Left cardiac atrium (tissue), 4 donors: Measurements from ENCODE around the gene MRPL34. TPM values are rescaled to one million over a fixed set of nuclear protein-coding genes. Genes with fewer than 3 reads are reported as not detected.

Experiments used
- ATAC-seq, 2 donors: fragments of 200-7000 bp; cut with Tn5 transposase; one replicate each; pipeline ENCODE4 v1.9.1; 2020; ENCODE audit warnings: mild to moderate bottlenecking in 2 of 2, moderate library complexity in 2 of 2
- DNase-seq: peaks from one replicate; pipeline ENCODE4 v3.0.0-alpha.2; 2020
- intact Hi-C, 2 donors: fragments of 100-400 bp; cut with DNase I; formaldehyde crosslinking; loops; one replicate each; pipeline versions ENCODE4 v1.14.1 to v1.15.1; 2022 to 2023
- total RNA-seq, 2 donors: library from RNA; stranded (reverse); fragmentation: NEBNext Ultra II Directional; extraction: Animal tissue kit (Norgen Biotek cat#: 25700); gene quantifications; one replicate each; pipeline ENCODE4 v1.2.1, GENCODE V29; 2021
- donor health status: DM: no; HTN: yes; CAD: no.
- donor health status: DM: no; HTN: yes; CAD: no; lungs with severe emphysema.
- donor health status: DM: yes; HTN: yes; CAD: no.
- donor health status: Dilated cardiomyopathy.

Gene MRPL34
- total RNA-seq, 2 donors from 2014 or later, result 147 to 152 TPM

DNA sequence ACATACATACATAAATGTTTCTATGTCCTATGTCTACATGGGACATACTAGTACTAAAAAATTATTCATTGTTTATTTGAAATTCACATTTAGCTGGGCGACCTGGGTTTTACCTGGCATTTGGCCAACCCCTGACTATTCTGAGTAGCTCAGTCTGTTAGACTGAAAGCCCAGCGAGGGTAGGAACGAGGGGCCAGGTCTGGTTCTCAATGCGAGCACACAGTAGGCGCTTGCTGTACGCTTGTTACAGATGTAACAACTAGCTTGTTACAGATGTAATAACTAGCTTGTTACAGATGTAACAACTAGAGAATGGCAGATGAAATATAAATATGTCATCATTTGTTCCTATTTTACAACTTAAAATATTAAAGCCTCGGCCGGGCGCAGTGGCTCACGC lies 29.9 kb downstream of the MRPL34 start:
- ATAC-seq (no peak), DNase-seq (no peak)
- intact Hi-C loops, result no loop called here

DNA sequence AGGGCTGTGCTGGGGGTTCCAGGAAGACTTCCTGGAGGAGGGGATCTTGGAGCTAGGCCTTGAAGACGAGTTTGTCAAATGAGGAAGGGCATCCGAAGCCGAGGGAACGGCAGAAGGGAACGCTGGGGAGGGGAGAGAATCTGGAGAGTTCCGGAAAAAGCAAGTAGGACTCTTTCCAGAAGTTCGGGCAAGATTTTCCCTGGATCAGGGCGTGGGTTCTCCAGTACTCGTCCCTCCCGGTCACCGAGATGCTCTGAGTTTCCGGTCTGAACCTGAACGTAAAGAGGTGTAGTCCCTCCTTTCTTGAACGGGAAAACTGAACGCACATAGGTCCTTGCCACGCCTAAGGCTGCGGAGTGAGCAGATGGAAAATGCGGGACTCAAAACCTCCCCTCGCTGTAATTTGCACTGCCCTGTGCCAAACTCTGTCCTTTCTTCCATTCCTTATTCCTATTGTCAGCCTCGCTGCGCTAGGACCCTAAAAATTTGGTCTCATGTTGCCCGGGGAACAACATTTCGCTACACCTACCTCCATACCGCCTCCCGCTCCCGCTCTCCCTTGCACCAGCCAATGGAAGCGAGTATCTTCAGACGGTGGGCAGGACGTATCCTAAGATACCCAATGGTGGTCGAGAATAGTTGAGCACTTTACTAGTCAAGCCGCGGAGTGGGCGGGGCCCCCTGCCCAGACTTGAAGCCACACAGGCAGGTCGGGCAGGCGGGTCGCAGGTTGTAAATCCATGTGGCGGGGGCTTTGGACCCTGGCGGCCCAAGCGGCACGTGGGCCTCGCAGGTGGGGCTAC lies 31.4 kb downstream of the MRPL34 start, which contains the start of gene GTPBP3:
Gene GTPBP3, plus strand, starts transcription at position 682 of the 803 bp plus-strand sequence. Its CDS starts 59 bp downstream, at position 741.
- ATAC-seq (peak; percentile 93), DNase-seq (peak; percentile 98)
- intact Hi-C loops, result no loop called here

DNA sequence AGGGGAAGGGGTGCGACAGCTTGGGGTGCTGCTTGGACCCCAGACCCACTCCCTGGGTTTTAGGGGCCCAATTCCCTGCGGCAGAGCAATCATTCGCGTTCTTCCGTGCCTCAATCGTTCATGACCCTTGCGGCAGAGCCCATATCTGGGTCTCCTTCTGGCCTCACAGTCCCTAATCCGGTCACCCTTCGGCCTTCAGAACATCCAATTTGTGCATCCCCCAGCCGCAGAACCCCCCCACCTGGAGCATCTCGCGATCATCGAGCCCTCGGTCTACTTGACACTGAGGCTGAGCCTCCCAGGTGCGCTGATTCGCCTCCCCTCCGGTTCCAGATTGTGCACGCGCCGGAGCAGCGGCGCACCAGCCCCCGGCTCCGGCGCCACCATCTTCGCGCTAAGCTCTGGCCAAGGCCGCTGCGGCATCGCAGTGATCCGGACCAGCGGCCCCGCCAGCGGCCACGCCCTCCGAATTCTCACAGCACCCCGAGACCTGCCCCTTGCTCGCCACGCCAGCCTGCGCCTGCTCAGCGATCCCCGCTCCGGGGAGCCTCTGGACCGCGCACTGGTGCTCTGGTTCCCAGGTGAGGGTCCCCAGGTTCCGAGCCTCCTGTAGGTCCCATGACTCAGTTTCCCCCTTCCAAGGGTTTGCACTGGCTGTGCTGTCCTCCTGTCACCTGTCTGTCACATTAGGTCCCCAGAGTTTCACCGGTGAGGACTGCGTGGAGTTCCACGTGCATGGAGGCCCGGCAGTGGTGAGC lies 32.2 kb downstream of the MRPL34 start:
- DNase-seq, result no peak
- ATAC-seq, result no peak
- intact Hi-C loops, result no loop called here

DNA sequence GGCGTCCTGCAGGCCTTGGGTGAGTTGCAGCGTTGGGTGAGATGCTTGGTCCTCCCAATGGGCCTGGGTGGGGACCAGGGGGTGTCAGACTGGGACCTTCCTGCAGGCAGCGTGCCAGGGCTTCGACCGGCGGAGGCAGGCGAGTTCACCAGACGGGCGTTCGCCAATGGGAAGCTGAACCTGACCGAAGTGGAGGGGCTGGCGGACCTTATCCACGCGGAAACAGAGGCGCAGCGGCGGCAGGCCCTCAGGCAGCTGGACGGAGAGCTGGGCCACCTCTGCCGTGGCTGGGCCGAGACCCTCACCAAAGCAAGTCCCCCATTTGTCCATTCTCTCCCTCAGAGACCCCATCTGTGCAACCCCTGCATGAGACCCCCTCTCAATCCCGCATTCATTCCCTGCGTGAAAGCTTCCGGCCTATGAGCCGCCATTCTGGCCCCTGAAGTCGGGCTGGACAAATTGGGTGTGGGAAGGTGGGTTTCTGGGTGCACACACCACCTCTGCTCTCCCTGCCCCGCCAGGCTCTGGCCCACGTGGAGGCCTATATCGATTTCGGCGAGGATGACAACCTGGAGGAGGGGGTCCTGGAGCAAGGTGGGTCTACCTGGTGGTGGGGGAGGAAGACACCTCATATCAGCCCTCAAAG lies 32.9 kb downstream of the MRPL34 start:
- DNase-seq (no peak), ATAC-seq (no peak)
- intact Hi-C loops, result no loop called here

DNA sequence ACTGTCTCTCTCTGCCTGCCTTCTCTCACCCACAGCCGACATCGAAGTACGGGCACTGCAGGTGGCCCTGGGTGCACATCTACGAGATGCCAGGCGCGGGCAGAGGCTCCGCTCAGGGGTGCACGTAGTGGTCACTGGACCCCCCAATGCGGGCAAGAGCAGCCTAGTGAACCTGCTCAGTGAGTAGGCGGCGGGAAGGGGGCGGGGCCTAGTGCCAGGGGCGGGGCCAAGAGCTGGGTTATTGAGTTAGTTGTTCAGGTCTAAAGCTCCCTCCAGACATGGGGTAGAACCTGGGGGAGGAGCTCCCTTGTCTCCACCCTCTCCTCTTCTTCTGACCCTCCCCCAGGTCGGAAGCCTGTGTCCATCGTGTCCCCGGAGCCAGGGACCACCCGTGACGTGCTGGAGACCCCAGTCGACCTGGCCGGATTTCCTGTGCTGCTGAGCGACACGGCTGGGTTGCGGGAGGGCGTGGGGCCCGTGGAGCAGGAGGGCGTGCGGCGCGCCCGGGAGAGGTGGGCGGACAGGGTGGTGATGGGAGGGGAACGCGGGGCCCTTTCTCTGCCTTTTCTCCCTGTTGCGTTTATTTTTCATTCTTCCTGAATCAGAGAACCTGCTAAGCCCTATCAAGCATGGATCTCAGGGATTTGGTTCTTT lies 33.5 kb downstream of the MRPL34 start:
- intact Hi-C loops, result no loop called here
- DNase-seq (no peak), ATAC-seq (no peak)

DNA sequence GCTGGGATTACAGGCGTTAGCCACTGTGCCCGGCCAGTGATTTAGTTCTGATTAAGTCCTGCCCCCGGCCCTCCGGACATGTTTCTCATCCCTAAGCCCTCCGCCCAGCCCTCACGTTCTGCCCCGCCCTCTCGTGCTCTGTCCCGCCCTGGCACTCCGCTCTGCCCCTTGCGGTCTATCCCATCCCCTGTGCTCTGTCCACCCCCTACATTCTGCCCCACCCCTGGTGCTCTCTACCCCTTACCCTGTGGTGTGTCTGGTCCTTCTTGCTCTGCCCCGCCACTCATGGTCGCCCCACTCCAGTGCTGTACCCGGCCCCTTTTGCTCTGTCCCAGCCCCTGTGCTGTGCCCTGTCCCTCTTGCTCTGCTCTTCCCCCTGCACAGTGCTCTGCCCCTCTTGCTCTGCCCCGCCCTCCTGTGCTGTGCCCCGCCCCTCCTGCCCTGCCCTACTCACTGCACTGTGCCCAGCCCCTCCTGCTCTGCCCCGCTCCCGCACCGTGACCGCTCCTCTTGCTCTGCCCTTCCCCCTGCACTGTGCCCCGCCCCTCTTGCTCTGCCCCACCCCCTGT lies 34.7 kb downstream of the MRPL34 start:
- ATAC-seq, result no peak
- no peak for DNase-seq
- intact Hi-C loops, result loop anchor here in 1 of 2 donors (5.0 kb wide), 1 partner anchor 38 kb away; the partner anchor contains the start of gene ABHD8

DNA sequence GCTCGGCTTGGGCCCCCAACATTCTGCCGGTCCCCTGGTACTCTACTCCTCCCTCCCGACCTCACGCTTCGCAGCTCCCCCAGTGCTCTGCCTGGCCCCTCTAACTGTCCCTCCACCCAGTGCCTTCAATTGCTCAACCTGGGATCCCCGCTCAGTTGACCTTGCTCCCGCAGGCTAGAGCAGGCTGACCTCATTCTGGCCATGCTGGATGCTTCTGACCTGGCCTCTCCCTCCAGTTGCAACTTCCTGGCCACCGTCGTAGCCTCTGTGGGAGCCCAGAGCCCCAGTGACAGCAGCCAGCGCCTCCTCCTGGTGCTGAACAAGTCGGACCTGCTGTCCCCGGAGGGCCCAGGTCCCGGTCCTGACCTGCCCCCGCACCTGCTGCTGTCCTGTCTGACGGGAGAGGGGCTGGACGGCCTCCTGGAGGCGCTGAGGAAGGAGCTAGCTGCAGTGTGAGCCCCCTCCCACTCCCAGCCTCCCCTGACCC lies 35.2 kb downstream of the MRPL34 start:
- ATAC-seq (no peak), DNase-seq (no peak)
- intact Hi-C loops, result loop anchor here in 1 of 2 donors (5.0 kb wide), 1 partner anchor 39 kb away; the partner anchor contains the start of gene ABHD8

DNA sequence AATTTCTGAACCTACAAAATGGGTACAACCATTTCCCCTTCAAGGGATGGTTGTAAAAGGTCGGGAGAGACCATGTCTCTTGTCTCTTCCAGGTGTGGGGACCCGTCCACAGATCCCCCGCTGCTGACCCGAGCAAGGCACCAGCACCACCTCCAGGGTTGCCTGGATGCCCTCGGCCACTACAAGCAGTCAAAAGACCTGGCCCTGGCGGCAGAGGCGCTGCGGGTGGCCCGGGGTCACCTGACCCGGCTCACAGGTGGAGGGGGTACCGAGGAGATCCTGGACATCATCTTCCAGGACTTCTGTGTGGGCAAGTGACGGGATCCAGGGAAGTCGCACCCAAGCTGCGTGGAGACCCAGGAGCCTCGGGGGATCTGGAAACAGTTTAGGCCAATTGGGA lies 35.7 kb downstream of the MRPL34 start:
- DNase-seq, result no peak
- no peak for ATAC-seq
- intact Hi-C loops, result loop anchor here in 1 of 2 donors (5.0 kb wide), 1 partner anchor 39 kb away; the partner anchor contains the start of gene ABHD8

DNA sequence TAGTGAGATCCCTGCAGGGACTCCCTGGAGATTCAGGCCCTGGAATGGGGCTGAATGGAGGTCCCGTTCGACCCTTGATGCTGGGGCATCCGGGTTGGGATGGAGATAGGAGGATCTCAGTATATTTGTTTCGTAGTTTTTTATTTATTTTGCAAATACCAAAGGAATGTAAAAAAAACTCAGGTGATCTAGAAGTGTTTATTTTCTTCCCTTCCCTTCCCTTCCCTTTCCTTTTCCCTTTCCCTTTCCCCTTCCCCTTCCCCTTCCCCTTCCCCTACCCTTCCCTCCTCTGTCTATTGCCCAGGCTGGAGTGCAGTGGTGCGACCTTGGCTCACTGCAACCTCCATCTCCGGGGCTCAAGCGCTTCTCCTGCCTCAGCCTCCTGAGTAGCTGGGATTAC lies 36.2 kb downstream of the MRPL34 start:
- no peak for DNase-seq
- no peak for ATAC-seq
- intact Hi-C loops, result loop anchor here in 1 of 2 donors (5.0 kb wide), 1 partner anchor 40 kb away; the partner anchor contains the start of gene ABHD8

DNA sequence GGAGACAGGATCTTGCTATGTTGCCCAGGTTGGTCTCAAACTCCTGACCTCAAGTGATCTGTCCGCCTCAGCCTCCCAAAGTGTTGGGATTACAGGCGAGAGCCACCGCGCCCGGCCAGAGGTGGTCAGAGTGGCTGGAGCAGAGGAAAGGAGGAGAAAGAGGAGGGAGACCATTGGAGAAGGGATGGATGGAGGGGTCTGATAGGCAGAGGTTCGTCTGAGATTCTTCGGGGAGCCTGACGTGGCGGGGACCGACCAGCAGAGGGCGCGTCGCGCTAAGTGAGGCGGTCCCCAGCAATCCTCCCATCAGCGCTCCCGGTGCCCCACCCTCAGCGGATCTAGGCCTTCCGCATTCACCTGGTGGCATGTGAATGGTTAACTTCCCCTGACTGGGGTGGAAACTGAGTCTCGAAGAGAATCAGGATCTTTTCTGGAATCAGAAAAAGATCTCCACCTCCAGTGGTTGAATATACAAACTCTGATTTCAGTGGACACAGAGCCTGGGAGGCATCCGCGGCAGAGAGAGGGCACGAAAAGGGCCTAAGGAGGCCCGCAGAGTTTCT lies 40.5 kb downstream of the MRPL34 start:
- DNase-seq, result peak; percentile 82
- peak; percentile 82 to 84 for ATAC-seq
- intact Hi-C loops, result loop anchor here (5.0 kb wide), 3 partner anchors 41 to 511 kb away; partner anchors contain the start of gene RPL18A (in 1 of the 2)

DNA sequence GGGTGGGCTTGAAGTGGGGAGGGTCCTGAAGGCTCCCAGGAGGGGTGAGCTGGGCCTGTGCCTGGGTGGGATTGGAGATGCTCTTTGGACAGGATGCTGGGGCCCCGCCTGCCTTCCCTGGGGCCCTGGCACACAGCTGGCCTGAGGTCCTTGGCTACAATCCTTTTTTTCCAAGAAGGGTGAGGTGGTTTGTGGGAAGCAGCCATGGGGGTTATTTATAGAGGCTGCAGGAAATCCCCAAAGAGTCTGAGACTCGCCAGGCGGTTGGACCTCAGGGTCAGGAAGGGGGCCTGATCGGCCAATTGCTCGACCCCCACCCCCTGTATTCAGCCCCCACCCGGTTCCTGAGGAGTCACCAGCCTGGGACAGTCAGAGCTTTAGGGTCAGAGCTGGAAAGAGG lies 41.7 kb downstream of the MRPL34 start:
- ATAC-seq (peak; percentile 52 to 55), DNase-seq (peak; percentile 61)

DNA sequence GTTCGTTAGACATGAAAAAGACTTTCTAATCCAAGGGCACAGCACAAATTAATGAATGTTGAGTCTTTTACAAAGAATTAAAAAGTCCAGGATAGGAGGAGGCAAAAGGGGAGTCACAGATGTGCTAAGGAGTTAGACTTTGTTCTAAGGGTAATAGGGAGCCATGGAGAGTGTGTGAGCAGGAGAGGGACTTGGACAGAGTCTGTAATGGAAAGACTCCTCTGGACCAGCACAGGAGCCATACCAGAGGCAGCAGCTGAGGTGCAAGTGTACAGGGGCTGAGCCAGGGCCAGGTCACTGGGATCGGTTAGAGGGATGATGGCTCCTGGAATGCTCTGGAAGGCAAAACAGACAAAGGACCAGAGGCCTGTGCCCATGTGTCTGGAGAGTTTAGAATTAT lies 42.2 kb downstream of the MRPL34 start:
- DNase-seq (no peak), ATAC-seq (no peak)
- intact Hi-C loops, result loop anchor here (1.0 to 5.0 kb wide), 4 partner anchors 38 to 509 kb away; partner anchors contain the start of gene RPL18A (in 1 of the 2)

More for the DNA sequence above, 41.7 kb downstream of the MRPL34 start:
- intact Hi-C loops, result loop anchor here (1.0 to 5.0 kb wide), 4 partner anchors 39 to 510 kb away; partner anchors contain the start of gene RPL18A (in 1 of the 2)

DNA sequence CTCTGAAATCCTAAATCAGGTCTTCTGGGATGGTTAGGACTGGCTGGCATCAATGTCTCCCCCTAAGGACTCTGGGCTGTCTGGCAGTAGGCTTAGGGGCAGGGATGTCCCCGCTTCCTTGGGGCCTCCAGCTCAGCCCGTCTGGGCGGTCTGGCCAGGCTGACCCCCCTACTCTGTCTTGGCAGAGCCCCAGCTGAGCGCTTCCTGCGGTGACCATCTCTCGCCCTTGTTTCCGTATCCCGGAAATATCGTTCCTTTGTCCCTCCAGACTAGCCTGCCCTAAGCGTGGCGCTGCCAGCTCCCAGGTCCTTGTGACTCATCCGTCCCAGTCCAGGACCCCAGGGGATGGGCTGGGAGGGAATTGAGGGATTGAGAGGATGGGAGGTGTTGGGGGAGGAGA lies 43.0 kb downstream of the MRPL34 start:
- ATAC-seq, result peak; percentile 60 to 80
- intact Hi-C loops, result loop anchor here (5.0 kb wide), 3 partner anchors 39 to 509 kb away; partner anchors contain the start of gene RPL18A (in 1 of the 2)
- DNase-seq, result peak; percentile 87

DNA sequence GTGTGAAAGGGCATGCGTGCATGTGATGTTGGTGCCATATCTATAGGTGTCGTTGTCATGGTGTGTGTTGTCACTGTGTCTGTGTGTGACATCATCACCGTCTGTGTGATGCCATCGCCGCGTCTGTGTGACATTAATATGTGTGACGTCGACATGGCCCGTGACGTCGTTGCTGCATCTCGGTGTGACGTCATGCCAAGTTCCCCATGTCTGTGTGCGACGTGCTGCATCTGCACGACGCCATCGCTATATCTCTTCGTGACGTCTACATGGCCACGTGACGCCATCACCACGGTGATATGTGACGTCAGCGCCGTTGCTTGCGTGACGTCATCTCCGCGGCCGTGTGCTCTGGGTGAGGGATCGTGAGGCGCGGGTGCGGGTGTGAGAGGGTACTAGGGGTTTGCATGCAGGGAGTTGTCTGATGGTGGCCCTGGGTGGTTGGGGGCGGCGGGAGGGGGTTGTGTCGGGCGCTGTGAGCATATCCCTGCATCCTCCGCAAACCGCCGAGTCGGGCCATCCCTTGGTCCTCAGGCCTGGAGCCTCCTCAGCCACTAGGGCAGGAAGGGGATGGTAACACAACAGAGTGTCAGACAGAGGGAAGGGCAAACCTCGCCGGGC lies 46.3 kb downstream of the MRPL34 start:
- DNase-seq (no peak), ATAC-seq (no peak)
- intact Hi-C loops, result no loop called here

DNA sequence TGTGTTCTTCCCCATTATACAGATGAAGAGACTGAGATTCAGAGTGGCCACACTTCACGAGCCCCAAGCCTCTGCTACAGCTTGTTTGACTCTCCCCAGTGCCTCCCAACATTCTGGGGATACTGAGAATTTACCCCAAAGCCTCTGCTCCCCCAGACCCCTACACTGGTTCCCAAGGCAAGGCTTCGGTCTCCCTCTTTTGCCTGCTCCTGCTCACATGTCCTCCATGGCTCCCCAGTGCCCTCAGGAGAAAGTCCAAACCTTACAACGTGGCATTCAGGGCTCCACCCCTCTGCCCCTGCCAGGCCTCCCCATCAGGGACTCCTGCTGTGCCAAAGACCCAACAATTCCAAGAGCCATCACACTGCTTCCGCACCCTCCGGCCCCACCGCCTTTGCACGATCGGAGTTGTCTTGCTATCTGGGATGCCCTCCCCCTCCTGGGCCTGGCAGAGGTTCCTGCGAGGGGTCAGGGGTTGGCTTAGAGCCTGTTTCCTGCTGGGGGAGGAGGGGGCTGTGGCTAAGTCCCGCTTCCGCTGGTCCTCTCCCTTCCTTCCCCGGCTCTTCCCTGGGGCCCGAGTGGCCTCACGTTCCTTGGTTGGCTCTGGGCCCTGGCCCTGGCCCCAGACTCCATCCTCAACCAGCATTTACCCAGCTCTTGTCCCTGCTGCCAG lies 47.1 kb downstream of the MRPL34 start:
- intact Hi-C loops, result no loop called here
- peak; percentile 44 to 49 for ATAC-seq
- DNase-seq, result peak; percentile 58

DNA sequence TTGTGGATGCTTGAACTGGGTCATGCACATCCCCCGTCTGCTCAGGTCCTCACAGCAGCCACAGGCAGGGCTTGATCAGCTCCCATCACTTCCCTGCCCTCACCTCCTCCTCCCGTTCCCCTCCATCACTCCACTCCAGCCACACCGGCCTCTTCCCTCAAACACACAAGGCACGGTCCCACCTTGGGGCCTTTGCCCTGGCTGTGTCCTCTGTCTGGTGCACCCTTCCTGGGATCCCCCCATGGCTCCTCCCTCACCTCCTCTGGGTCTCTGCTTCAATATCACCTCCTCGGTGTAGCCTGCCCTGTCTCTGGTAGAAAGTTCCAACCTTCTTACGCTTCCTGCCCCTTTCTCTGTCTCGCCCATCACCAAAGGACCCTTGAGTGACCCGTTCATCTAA lies 47.7 kb downstream of the MRPL34 start:
- DNase-seq (no peak), ATAC-seq (no peak)
- intact Hi-C loops, result no loop called here
